Embryonic facial prominence (tissue), 1 donor: ENCODE data around the gene VCY1B.
"Not testable (repeated sequence)": the region's sequence is repeated elsewhere in the genome, so short reads cannot be mapped to it uniquely, and the experiment has no call there.

Experiments
- DNase-seq: peaks from one replicate; pipeline ENCODE4 v3.0.0-alpha.2; 2016; ENCODE audit errors: extremely low spot score

Gene VCY1B

DNA sequence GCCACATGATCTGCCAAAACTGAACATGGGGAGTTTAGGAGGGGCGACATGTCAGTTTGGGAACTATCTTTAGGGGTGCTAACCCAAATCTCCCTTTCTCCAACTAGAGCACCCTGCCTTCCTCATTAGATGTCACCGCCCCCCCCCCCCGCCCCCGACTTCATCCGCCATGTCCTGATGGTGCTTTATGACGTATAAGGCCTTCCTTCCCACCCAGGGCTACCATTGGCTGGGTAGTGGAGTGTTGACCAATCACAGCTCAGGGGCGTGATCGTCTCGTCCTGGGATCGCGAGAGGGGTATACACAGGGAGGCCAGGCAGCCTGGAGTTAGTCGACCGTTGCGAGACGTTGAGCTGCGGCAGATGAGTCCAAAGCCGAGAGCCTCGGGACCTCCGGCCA, at the start of gene VCY1B:
TSS of gene VCY1B (plus strand) at position 301 of the 400 bp plus-strand sequence. CDS start at position 364, 63 bp downstream.
- DNase-seq = not testable (repeated sequence)

DNA sequence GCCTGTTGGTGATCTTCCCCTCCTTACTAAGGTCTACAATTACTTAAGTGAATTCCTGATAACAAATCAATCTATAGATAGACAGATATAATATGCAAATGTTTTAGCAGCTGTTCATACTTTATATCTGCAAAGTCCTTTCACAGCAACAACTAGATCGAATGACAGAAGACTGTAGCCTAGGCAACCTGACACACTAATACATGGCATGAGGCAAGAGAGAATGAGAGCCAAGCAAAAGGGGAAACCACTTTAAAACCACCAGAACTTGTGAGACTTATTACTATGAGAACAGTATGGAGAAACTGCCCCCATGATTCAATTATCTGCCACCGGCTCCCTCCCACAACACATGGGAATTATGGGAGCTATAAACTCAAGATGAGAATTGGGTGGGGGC, 44.1 kb upstream of the VCY1B start:
- DNase-seq = not testable (repeated sequence)

DNA sequence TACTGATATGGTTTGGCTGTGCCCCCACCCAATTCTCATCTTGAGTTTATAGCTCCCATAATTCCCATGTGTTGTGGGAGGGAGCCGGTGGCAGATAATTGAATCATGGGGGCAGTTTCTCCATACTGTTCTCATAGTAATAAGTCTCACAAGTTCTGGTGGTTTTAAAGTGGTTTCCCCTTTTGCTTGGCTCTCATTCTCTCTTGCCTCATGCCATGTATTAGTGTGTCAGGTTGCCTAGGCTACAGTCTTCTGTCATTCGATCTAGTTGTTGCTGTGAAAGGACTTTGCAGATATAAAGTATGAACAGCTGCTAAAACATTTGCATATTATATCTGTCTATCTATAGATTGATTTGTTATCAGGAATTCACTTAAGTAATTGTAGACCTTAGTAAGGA, 25.6 kb upstream of the VCY1B start:
- not testable (repeated sequence) for DNase-seq

DNA sequence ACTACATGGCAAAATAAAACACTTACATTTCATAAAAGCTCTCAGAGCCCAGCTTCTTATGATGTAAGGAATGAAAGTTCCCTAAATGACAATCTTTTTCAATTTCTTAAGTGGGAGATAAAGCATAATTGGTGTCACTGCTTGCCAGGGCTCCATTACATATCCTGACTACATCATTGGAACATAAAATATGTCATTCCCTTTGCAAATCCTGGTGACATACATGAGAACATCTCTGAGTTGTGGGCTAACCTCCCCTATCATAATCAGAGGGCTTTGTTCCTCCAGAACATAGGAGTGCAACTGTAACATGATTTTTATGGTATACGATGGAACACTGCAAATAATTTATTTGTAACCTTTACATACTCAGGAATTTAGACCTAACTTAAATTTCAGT, 29.9 kb downstream of the VCY1B start:
- no peak for DNase-seq
